ENCODE data around the gene WTAP. TPM values are rescaled to one million over a fixed set of nuclear protein-coding genes. Genes with fewer than 3 reads are reported as not detected.
A peak's percentile ranks its signal among the peaks of the same experiment; 100 is the strongest.

Gene WTAP
- total and polyA plus RNA-seq, 4 donors: 21.0 to 43.8 (median 36.5) TPM

GRCh38 chr6:159727717-159728445 is 575 bp downstream of the WTAP start:
- peak overlapping the region; percentile 86 to 99 for H3K27ac ChIP-seq (ENCODE audit: low read depth in 1 of 2, low read length in 2 of 2)
- TF ChIP-seq YY1 (IDR thresholded peaks at IDR 0.05): peak; percentile 13
- TF ChIP-seq GABPA (IDR thresholded peaks at IDR 0.05 in 1 of 2, conservative IDR thresholded peaks at IDR 0.05 in 1 of 2): no peak
- no peak for DNase-seq (ENCODE audit: low spot score)
- under 1% methylated on average over 44 of the region's 44 CpGs for WGBS
- no peaks in the 10 kb centered on the region for H3K27me3 ChIP-seq (ENCODE audit: control insufficient read depth in 4 of 4, insufficient read depth in 4 of 4, low read length in 3 of 4)
- peaks cover 0 to 2% (median 0%) of the 10 kb centered on the region in 4 donors for H3K36me3 ChIP-seq (ENCODE audit: control insufficient read depth in 4 of 4, insufficient read depth in 3 of 4, low read depth in 1 of 4, low read length in 3 of 4)
- H3K4me1 ChIP-seq (ENCODE audit: control insufficient read depth in 4 of 4, insufficient read depth in 4 of 4, low read length in 3 of 4): peaks cover 2 to 28% (median 18%) of the 10 kb centered on the region in 4 donors
- H3K9ac ChIP-seq (ENCODE audit: low read depth in 1 of 2, low read length in 2 of 2): peak overlapping the region; percentile 96 to 98
- peak overlapping the region; percentile 77 to 97 (median 86) for H3K4me3 ChIP-seq (ENCODE audit: low read depth in 1 of 3, low read length in 3 of 3)
- no peaks in the 10 kb centered on the region for H3K9me3 ChIP-seq (ENCODE audit: control insufficient read depth in 4 of 4, low read length in 3 of 4)

- H3K4me1 ChIP-seq (ENCODE audit: control insufficient read depth in 4 of 4, insufficient read depth in 4 of 4, low read length in 3 of 4): peaks cover 2 to 30% (median 18%) of the 10 kb centered on the region in 4 donors
- no peak for DNase-seq (ENCODE audit: low spot score)
- WGBS: 2% methylated on average over 9 of the region's 9 CpGs
These were observed 1.2 kb downstream of the WTAP start for GRCh38 chr6:159728531-159728964.

More at GRCh38 chr6:159728531-159728964, 1.2 kb downstream of the WTAP start:
- Histone ChIP-seq H3K27ac (ENCODE audit: low read depth in 1 of 2, low read length in 2 of 2) (peak overlapping the region; percentile 86 to 99), H3K9ac (ENCODE audit: low read depth in 1 of 2, low read length in 2 of 2) (peak overlapping the region; percentile 96 to 98), H3K36me3 (ENCODE audit: control insufficient read depth in 4 of 4, insufficient read depth in 3 of 4, low read depth in 1 of 4, low read length in 3 of 4) (peaks cover 0 to 2% (median 0%) of the 10 kb centered on the region in 4 donors), H3K9me3 (ENCODE audit: control insufficient read depth in 4 of 4, low read length in 3 of 4) (no peaks in the 10 kb centered on the region), H3K27me3 (ENCODE audit: control insufficient read depth in 4 of 4, insufficient read depth in 4 of 4, low read length in 3 of 4) (no peaks in the 10 kb centered on the region), H3K4me3 (ENCODE audit: low read depth in 1 of 3, low read length in 3 of 3) (peak overlapping the region; percentile 77 to 97 (median 86))
- TF ChIP-seq REST (IDR thresholded peaks at IDR 0.05) (no peak), SP1 (IDR thresholded peaks at IDR 0.05) (no peak), HNF4G (IDR thresholded peaks at IDR 0.05) (no peak), JUND (IDR thresholded peaks at IDR 0.05) (no peak), ATF3 (IDR thresholded peaks at IDR 0.05) (no peak), GABPA (IDR thresholded peaks at IDR 0.05 in 1 of 2, conservative IDR thresholded peaks at IDR 0.05 in 1 of 2) (no peak), FOXA2 (IDR thresholded peaks at IDR 0.05) (no peak), YY1 (IDR thresholded peaks at IDR 0.05) (no peak), RAD21 (IDR thresholded peaks at IDR 0.05) (no peak), NR2F2 (IDR thresholded peaks at IDR 0.05) (no peak), ZBTB33 (IDR thresholded peaks at IDR 0.05) (no peak), CTCF (IDR thresholded peaks at IDR 0.05; ENCODE audit: low read depth, low read length, missing input control) (no peak)

Measured in liver (tissue), 9 donors.